OCI-LY7 (cell line): ENCODE data around the gene CLDN24. TPM values are rescaled to one million over a fixed set of nuclear protein-coding genes. Genes with fewer than 3 reads are reported as not detected.

Experiments
- BruUV-seq: library from RNA; stranded (reverse); fragments of 400-500 nt; replicated peaks from 2 replicates; lab custom pipeline; 2021; lab: Mats Ljungman, UMichigan
- CTCF ChIA-PET: fragments of 300-600 bp; sonication (Branson Sonifier 250); formaldehyde crosslinking; loops from one replicate; lab custom pipeline; 2022; ENCODE audit warnings: antibody characterized with exemption; ENCODE audit not compliant: unreplicated experiment; lab: Charles Lee
- POLR2A ChIA-PET: fragments of 300-600 bp; sonication (Branson Sonifier 250); formaldehyde crosslinking; loops from one replicate; lab custom pipeline; 2022; ENCODE audit warnings: antibody characterized with exemption; lab: Charles Lee
- DNase-seq: peaks from one replicate; pipeline ENCODE4 v3.0.0-alpha.2; 2015; ENCODE audit warnings: low spot score
- H2AFZ ChIP-seq: fragments of 200-600 bp; sonication (generic), shearing (Covaris generic); 2 replicates; pipeline ENCODE4 v1.6.1; 2014; ENCODE audit warnings: mild to moderate bottlenecking, antibody characterized with exemption, low read length, moderate library complexity
- H3K27ac ChIP-seq: fragments of 200-600 bp; sonication (generic); 2 replicates; pipeline ENCODE4 v1.5.1; 2014; ENCODE audit warnings: mixed run types, low read depth, mild to moderate bottlenecking, moderate library complexity, low read length, inconsistent platforms; ENCODE audit not compliant: poor library complexity, severe bottlenecking
- H3K36me3 ChIP-seq: fragments of 200-600 bp; sonication (generic); 2 replicates; pipeline ENCODE4 v1.6.1; 2014; ENCODE audit warnings: mild to moderate bottlenecking, antibody characterized with exemption, low read length, moderate library complexity, mixed read lengths; ENCODE audit not compliant: insufficient read depth
- H3K4me1 ChIP-seq: fragments of 200-600 bp; sonication (generic); 2 replicates; pipeline ENCODE4 v1.5.1; 2014; ENCODE audit warnings: mild to moderate bottlenecking, low read length; ENCODE audit not compliant: insufficient read depth, poor library complexity, severe bottlenecking
- H3K4me2 ChIP-seq: fragments of 200-600 bp; sonication (generic); 2 replicates; pipeline ENCODE4 v1.6.1; 2014; ENCODE audit warnings: mild to moderate bottlenecking, low read length
- H3K4me3 ChIP-seq: fragments of 200-600 bp; sonication (generic); 2 replicates; pipeline ENCODE4 v1.5.1; 2014; ENCODE audit warnings: mild to moderate bottlenecking, low read depth, low read length; ENCODE audit not compliant: poor library complexity, severe bottlenecking
- H3K79me2 ChIP-seq: fragments of 200-600 bp; sonication (generic); 2 replicates; pipeline ENCODE4 v1.6.1; 2016; ENCODE audit warnings: low read depth, mild to moderate bottlenecking, low read length, moderate library complexity, mixed read lengths; ENCODE audit not compliant: insufficient read depth
- H3K9me2 ChIP-seq: fragments of 200-600 bp; sonication (generic); 2 replicates; pipeline ENCODE4 v1.6.1; 2016; ENCODE audit warnings: mild to moderate bottlenecking, low read length, mixed read lengths; ENCODE audit not compliant: insufficient read depth
- H3K9me3 ChIP-seq: fragments of 200-600 bp; sonication (generic); 2 replicates; pipeline ENCODE4 v1.6.1; 2014; ENCODE audit warnings: mild to moderate bottlenecking, mixed run types, low read length, mixed read lengths
- H4K20me1 ChIP-seq: fragments of 200-600 bp; sonication (generic); 2 replicates; pipeline ENCODE4 v1.6.1; 2014; ENCODE audit warnings: mild to moderate bottlenecking, antibody characterized with exemption, low read length, moderate library complexity, mixed read lengths; ENCODE audit not compliant: insufficient read depth
- CTCF ChIP-seq: fragments of 200-600 bp; sonication (generic); conservative IDR thresholded peaks from 2 replicates; pipeline ENCODE4 v1.5.1; 2014; ENCODE audit warnings: mild to moderate bottlenecking, antibody characterized with exemption, low read length, moderate library complexity, mixed read lengths
- EZH2phosphoT487 ChIP-seq: fragments of 200-600 bp; sonication (generic); IDR thresholded peaks from 2 replicates; pipeline ENCODE4 v1.6.1; 2018; ENCODE audit warnings: low read depth, borderline replicate concordance, mild to moderate bottlenecking, mixed run types, antibody characterized with exemption, low read length, moderate library complexity, mixed read lengths
- intact Hi-C: fragments of 100-400 bp; cut with micrococcal nuclease; formaldehyde crosslinking; loops from one replicate; pipeline ENCODE4 v1.10.0; 2022; ENCODE audit not compliant: unreplicated experiment
- total RNA-seq, 2 experiments: library from RNA; depleted of rRNA in 1 of 2; stranded (reverse); fragments of >200 nt in 1 of 2; shearing (Covaris generic) in 1 of 2; gene quantifications; 2 replicates each; pipeline ENCODE4 v1.2.3, GENCODE V29; 2014 to 2022

Gene CLDN24
- total RNA-seq, 2 experiments from 2014 or later: not detected

GRCh38 chr4:183288955-183289354 lies 33.3 kb downstream of the CLDN24 start:
- Histone ChIP-seq H3K79me2 (no peaks in the 10 kb centered on the region), H3K4me1 (no peaks in the 10 kb centered on the region), H4K20me1 (no peaks in the 10 kb centered on the region), H3K4me2 (no peak overlapping the region), H3K4me3 (no peak overlapping the region), H3K9me3 (no peaks in the 10 kb centered on the region), H2AFZ (no peak overlapping the region), H3K36me3 (no peaks in the 10 kb centered on the region), H3K27ac (no peak overlapping the region), H3K9me2 (no peaks in the 10 kb centered on the region)
- no peak for TF ChIP-seq EZH2phosphoT487
- no peak for TF ChIP-seq CTCF
- no TSS peak for BruUV-seq
- no peak for DNase-seq
- intact Hi-C loops: no loop called here
- CTCF ChIA-PET: no interaction called here
- POLR2A ChIA-PET: no interaction called here

- no peaks in the 10 kb centered on the region for H3K36me3 ChIP-seq
- H3K79me2 ChIP-seq: no peaks in the 10 kb centered on the region
- BruUV-seq: no TSS peak
- intact Hi-C loops: no loop called here
- no peaks in the 10 kb centered on the region for H3K9me3 ChIP-seq
- no peaks in the 10 kb centered on the region for H3K4me1 ChIP-seq
- H3K9me2 ChIP-seq: no peaks in the 10 kb centered on the region
- no peak overlapping the region for H3K4me3 ChIP-seq
- H2AFZ ChIP-seq: no peak overlapping the region
- DNase-seq: no peak
- CTCF ChIA-PET: no interaction called here
- POLR2A ChIA-PET: no interaction called here
- no peaks in the 10 kb centered on the region for H4K20me1 ChIP-seq
- H3K27ac ChIP-seq: no peak overlapping the region
- H3K4me2 ChIP-seq: no peak overlapping the region
- TF ChIP-seq CTCF (no peak), EZH2phosphoT487 (no peak)
Observed at GRCh38 chr4:183287677-183288076, 34.5 kb downstream of the CLDN24 start.

- Histone ChIP-seq H3K4me2 (no peak overlapping the region), H3K79me2 (no peaks in the 10 kb centered on the region), H3K9me3 (no peaks in the 10 kb centered on the region), H3K4me3 (no peak overlapping the region), H3K27ac (no peak overlapping the region), H3K4me1 (no peaks in the 10 kb centered on the region), H3K9me2 (no peaks in the 10 kb centered on the region), H4K20me1 (no peaks in the 10 kb centered on the region), H2AFZ (no peak overlapping the region), H3K36me3 (no peaks in the 10 kb centered on the region)
- intact Hi-C loops: no loop called here
- TF ChIP-seq CTCF (no peak), EZH2phosphoT487 (no peak)
- ChIA-PET POLR2A (no interaction called here), CTCF (no interaction called here)
- no TSS peak for BruUV-seq
- no peak for DNase-seq
Observed at GRCh38 chr4:183287309-183287659, 34.9 kb downstream of the CLDN24 start.
